Stimulated activated CD4-positive, alpha-beta T cell treated with anti-CD3 and anti-CD28 coated beads, Interleukin-15, amount 100 ng/mL, for 1 hour (primary cell): Measurements from ENCODE around the gene BUD23.
"Not testable (repeated sequence)": the region's sequence is repeated elsewhere in the genome, so short reads cannot be mapped to it uniquely, and the experiment has no call there.

Experiments used
- DNase-seq, 2 donors: peaks; one replicate each; pipeline ENCODE4 v3.0.0-alpha.2; 2020; ENCODE audit warnings: low read depth in 1 of 2, low spot score in 1 of 2

Gene BUD23

GRCh38 chr7:73668103-73668885 lies 15.1 kb upstream of the BUD23 start:
- no peak for DNase-seq

DNA sequence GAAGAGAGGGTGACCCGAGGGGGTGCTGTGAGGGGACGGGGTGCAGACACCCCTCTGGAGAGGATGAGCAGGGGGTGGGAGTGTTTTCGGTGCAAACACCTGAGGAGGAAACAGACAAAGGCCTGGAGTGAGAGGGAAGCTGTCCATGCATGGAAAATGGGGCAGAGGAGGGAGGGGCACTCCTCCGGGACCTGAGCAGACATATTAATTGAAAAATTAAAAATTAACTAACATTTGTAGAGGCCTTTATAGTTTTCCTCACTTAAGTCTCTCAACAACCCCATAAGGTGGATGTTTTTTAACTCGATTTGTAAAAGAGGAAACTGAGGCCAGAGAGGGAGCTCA lies 14.5 kb upstream of the BUD23 start:
- DNase-seq, result no peak

DNA sequence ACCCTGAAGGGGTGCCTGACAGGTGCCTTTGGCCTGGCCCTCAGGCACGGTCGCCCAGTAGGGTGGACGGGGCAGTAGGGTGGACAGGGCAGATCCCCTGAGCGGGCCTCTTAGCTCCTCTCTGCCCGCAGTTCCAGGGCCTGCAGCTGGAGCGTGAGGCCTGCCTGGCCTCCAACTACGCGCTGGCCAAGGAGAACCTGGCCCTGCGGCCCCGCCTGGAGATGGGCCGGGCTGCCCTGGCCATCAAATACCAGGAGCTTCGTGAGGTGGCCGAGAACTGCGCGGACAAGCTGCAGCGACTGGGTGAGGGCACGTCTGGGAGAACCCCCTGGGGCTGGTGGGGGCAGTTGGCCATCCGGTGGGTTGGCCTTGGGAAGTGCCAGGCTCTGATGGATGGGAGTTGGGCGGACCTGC lies 14.1 kb upstream of the BUD23 start:
- no peak for DNase-seq

DNA sequence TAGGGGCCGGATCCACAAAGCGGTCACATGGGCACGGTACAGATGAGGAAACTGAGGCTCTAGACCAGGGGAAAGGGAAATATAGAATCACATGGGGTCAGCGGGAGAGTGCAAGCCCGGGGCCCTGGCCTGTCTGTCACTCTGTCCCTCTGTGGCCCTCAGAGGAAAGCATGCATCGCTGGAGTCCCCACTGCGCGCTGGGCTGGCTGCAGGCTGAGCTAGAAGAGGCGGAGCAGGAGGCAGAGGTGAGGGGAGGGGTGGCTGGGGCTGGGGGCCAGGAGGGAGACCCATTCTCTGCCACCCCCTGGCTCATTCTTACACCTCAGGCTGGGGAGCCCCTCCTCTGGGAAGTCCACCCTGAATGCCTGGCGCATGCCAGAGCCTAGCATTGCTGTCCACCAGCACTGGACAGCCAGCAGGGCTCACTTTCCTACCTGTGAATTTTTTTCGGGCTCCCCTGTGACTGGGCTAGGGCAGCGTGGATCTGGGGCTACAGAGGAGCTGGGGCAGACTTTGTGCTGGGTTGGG lies 13.5 kb upstream of the BUD23 start:
- no peak for DNase-seq

DNA sequence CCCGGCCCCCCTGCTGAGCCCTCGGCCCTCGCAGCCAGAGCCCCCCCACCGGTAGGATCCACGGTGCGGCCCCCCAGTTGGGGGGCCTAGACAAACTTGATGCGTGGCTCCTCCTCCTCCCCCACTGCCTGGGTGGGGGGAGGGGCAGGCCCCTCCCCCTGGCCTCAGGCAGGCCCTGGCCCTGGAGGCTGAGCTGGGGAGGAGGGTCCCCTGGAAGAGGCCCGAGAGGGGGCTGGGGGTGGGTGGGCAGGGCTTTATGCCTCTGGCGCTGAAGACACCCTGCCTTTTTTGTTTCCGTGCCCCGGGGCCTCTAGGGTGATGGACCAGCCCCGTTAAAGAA lies 12.1 kb upstream of the BUD23 start:
- no peak for DNase-seq

DNA sequence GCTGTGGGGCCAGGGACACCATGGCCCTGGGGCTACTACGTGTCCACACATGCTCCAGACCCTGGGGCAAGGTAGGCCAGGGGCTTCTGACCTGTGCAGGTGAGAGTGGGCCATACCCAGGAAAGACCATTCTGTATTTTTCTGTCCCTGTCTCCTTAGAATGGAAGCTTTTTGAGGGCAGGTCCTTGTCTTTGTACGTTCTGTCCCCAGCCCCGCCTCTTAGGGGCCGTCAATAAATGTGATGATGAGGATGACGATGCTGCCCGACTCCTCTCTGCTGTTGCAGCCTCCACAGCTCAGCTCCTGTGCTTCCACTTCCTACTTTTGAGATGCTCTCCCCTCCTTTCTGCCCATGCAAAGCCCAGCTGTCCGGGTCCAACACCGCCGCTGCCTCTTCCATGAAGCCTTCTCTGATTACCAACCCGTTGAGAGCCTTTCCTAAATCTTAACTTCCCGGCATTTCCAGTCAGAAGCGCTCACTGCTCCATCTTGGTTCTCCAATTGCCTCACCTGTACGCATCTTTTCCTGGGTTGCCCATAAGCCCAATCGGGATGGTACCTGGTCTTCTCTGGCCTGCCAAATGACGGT lies 11.4 kb upstream of the BUD23 start:
- no peak for DNase-seq

DNA sequence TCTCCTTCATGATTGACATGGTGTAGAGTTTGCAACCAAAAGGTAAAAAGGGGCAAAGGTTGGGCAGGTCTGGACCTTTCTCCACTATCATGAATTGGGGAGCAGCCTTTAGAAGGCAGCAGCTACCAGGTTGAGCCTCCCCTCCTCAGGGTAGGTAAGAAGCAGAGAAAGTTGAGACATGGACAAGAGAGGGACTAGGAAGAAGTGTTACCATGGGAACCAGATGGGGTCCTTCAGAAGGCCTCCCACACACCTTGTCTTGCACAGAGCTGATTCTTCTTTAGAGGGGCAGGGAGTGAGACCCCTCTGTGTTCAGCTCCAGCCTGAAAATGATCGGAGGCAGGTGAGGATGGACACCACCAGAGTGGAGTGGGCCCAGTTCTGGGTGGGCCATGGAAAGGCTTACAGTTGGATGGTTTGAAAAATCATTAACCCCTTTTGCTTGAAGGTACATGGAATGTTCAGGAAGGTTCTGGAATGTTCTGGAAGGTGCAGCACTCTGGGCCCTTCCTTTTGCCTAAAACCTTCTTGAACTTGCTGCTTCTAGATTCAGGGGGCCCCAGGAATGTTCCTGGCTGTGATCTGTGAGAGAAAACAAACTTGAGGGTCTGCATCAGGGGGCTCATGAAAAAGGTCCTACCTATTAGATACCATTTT lies 8.8 kb upstream of the BUD23 start:
- DNase-seq, result no peak

GRCh38 chr7:73676062-73676461 lies 7.3 kb upstream of the BUD23 start:
- DNase-seq, result not testable (repeated sequence)

DNA sequence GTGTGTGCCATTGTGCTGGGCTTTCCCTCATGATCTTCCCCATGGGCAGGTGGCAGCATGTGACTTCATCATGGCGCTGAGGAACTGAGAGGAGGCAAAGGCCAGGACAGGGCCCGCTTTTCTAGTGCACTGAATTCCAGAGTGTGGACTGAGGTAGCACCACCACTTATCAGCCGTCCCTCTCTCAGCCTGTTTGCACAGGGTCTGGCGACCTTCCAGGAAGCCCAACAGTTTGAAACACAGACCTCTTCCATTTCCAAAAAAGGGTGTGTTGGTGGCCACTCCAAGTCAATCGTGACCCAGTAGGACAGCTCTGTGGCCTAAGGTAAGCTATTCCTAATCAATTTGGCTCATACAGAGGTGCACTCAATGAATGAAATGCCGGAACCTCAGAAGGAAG lies 4.5 kb upstream of the BUD23 start:
- no peak for DNase-seq

GRCh38 chr7:73679709-73680108 lies 3.7 kb upstream of the BUD23 start:
- no peak for DNase-seq

DNA sequence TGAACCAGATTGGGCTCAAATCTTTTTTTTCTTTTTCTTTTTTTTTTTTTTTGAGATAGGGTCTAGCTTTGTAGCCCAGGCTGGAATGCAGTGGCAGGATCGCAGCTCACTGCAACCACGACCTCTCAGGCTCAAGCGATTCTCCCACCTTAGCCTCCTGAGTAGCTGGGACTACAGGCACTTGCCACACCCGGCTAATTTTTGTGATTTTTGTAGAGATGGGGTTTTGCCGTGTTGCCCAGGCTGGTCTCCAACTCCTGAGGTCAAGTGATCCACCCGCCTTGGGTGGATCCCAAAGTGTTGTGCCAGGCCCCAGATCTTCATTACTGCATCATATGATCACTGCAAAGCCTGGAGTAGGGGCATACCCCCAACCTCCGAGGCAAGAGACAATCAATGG lies 2.9 kb upstream of the BUD23 start:
- DNase-seq, result no peak

DNA sequence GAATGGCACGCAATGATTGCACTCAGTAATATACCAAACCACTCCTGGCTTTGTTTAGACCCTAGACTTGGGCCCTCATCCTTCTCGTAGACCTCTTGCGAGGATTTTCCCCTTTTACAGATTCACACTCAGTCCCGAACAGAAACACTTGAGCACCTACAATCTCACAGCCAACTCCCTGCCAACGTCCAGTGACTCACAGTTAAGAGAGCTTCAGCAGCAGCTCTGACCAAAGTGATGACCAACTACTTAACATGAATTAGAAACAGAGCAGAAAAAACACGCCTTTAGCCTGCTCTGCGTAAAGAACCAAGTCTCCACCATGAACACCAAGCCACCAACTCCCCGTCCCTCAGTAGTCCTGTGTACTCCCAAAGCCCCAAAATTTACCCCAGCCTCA lies 2.4 kb upstream of the BUD23 start:
- DNase-seq, result no peak

DNA sequence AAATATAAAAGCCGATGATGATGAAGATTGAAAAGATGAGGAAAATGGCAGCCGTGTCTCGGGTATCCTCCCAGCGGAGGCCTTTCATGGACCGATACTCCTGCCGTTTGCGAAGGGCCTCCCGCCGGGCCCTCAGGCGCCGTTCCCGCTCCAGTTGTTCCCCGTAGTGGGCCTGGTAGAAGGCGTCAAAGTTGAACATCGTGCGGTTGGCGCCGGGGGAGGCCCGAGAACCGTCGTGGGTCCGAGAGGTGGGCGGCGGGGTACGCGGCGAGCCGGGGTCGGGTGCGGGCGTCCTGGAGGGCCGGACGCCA lies 697 bp upstream of the BUD23 start:
- no peak for DNase-seq

- no peak for DNase-seq
Measured at GRCh38 chr7:73683788-73684693, 644 bp downstream of the BUD23 start.

- DNase-seq, result no peak
Measured at GRCh38 chr7:73685311-73685710, 1.9 kb downstream of the BUD23 start.

DNA sequence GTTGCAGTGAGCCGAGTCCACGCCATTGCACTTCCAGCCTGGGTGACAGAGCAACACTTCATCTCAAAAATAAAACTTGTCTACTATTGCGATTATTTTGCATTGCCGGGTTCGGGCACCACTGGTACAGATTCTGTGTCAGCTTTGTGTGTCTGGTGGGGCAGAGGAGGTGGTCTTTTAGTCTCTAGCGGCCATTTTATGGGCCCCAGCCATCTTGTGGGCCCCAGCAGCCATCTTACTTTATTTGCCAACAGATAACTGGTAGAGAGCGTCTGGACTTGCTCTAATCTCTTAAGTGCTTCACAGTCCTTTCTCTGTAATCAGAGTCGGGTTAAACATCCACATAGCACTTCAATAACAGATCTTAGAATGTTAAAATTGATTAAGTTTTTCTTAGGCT lies 4.9 kb downstream of the BUD23 start:
- DNase-seq, result no peak

DNA sequence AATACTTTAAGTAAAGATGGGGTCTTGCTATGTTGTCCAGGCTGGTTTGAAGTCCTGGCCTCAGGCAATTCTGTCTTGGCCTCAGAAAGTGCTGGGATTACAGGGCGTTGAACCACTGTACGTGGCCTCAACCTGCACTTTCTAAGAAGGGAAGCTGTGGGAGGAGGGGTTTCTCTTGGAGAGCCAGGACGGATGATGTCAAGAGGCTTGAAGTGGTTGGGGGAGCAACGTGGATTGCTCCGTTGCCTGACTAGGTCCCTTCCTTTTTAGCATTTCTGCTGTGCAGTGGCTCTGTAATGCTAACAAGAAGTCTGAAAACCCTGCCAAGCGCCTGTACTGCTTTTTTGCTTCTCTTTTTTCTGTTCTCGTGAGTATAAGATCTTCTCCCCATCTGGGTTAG lies 7.2 kb downstream of the BUD23 start:
- no peak for DNase-seq

DNA sequence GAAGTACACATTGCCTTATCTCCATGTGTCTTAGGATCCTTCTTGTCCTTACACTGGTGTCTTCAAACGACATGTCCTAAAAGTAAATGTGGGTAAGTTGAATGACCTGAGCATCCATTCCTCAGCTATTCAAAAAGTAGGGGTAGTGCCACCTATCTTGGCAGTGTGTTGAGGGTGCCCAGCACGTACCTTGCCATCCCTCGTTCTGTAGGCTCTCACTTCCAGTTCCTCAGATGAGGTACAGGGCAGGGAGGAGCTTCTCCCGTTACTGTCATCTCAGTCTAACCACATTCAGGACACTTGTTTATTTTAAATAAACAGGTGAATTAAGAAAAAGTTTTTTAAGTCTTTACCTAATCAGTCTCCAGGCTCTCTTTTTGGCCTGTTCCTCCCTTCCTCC lies 13.0 kb downstream of the BUD23 start:
- no peak for DNase-seq

DNA sequence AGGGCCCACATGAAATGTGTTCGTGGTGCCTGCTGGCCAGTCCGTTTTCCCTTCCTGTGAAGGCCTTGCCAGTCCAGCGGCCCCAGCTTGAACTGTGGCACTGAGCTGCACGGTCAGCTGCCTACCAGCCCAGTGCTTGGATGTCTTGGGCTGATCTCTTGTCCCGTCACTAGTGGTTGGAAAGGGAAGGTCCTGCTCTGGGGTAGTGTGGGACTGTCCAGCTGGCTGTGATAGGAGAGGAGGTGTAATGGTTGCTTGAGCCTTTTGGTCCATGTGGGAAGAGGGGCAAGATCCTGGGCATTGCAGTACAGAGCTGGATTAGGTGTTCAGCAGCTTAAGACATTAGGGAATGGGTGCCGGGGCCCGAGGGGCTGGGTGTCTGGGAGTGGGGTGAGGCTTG lies 15.0 kb downstream of the BUD23 start:
- no peak for DNase-seq

DNA sequence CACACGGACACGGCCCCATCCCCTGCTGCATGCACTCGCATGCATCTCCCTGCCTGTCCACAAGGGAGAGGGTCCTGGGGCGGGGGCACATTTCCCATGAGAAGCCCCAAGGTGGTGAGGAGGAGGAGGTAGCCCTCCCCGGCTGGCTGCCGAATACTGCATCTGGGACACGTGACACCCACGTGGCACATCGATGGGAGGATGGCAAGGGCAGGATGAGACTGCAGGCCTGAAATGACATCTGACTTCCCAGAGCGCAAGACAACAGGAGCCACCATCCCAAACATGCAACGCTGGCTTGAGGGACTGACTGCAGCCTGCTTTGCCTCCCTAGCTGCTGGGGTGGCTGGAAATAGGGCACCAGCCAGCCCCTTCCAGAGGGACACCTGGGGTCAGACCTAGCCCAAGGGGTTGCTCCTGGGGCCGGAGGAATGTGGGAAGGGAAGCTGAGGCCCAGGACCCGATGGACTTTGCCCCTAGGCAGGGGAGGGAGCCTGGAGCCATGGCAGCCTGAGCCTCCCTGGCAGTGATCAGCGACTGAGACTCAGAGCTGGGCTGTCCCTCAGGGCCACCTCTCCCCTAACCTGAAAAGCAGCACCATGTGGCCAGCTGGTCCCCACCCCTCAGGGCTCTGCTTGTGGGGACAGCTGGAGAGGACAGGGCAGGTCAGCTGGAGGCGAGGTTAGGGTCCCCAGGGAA lies 16.1 kb downstream of the BUD23 start:
- DNase-seq, result no peak

DNA sequence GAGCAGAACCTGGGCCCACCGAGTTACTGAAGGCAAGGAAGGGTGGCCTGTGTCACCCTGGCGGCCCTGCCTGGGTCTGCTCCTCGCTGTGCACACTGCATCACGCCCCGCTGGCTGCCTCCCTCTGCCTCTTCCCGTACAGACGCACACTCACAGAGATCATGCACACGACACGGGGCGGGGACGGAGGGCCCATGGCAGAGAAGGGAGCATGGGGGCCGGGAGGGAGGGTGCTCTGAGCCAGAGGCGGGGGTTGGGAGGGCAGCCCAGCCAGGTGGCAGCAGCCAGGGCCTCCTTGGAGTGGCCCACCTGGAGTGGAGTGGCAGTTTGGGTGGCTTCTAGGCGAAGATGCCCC lies 16.6 kb downstream of the BUD23 start:
- DNase-seq, result no peak
